Caco-2 (cell line): ENCODE measurements around the gene ARHGEF40. TPM values are rescaled to one million over a fixed set of nuclear protein-coding genes. Genes with fewer than 3 reads are reported as not detected.

ENCODE experiments used
- BruUV-seq: library from RNA; stranded (reverse); fragments of 400-500 nt; replicated peaks from 2 replicates; lab custom pipeline; 2021; lab: Mats Ljungman, UMichigan
- CTCF ChIA-PET: fragments of 300-600 bp; sonication (Branson Sonifier 250); formaldehyde crosslinking; loops from one replicate; lab custom pipeline; 2022; ENCODE audit warnings: antibody characterized with exemption; lab: Charles Lee
- POLR2A ChIA-PET: fragments of 300-600 bp; sonication (Branson Sonifier 250); formaldehyde crosslinking; loops from one replicate; lab custom pipeline; 2022; ENCODE audit warnings: antibody characterized with exemption; lab: Charles Lee
- DNase-seq, 2 experiments: peaks; one replicate each; pipeline versions ENCODE4 v3.0.0 to v3.0.0-alpha.2; 2020 to 2022
- H3K27me3 ChIP-seq: replicated peaks from 2 replicates; pipeline ENCODE4 v1.6.0; 2011; ENCODE audit warnings: low read length; ENCODE audit not compliant: control insufficient read depth, insufficient read depth
- H3K36me3 ChIP-seq: 2 replicates; pipeline ENCODE4 v1.5.1; 2011; ENCODE audit warnings: low read length; ENCODE audit not compliant: control insufficient read depth, insufficient read depth
- H3K4me1 ChIP-seq: fragments of 250-450 bp; sonication (Bioruptor Pico); 2 replicates; pipeline ENCODE4 v1.5.1; 2020; ENCODE audit warnings: mild to moderate bottlenecking
- H3K4me3 ChIP-seq: 2 replicates; pipeline ENCODE4 v1.5.1; 2011; ENCODE audit warnings: low read depth, mild to moderate bottlenecking, control low read depth, low read length
- H3K9me3 ChIP-seq: fragments of 250-450 bp; sonication (Bioruptor Pico); 2 replicates; pipeline ENCODE4 v1.5.1; 2020; ENCODE audit warnings: mild to moderate bottlenecking, moderate library complexity
- H3K27ac Mint-ChIP-seq: one replicate; pipeline ENCODE4 v1.8.0; 2022; ENCODE audit warnings: mixed read lengths; ENCODE audit not compliant: unreplicated experiment
- H3K27me3 Mint-ChIP-seq: one replicate; pipeline ENCODE4 v1.8.0; 2022; ENCODE audit warnings: mixed read lengths; ENCODE audit not compliant: insufficient read depth, unreplicated experiment
- H3K36me3 Mint-ChIP-seq: one replicate; pipeline ENCODE4 v1.8.0; 2022; ENCODE audit warnings: mild to moderate bottlenecking, mixed read lengths; ENCODE audit not compliant: insufficient read depth, unreplicated experiment
- H3K4me1 Mint-ChIP-seq: one replicate; pipeline ENCODE4 v1.8.0; 2022; ENCODE audit warnings: low read depth, mixed read lengths; ENCODE audit not compliant: unreplicated experiment
- H3K4me3 Mint-ChIP-seq: one replicate; pipeline ENCODE4 v1.8.0; 2022; ENCODE audit warnings: mild to moderate bottlenecking, moderate library complexity, mixed read lengths; ENCODE audit not compliant: unreplicated experiment
- H3K9me3 Mint-ChIP-seq: one replicate; pipeline ENCODE4 v1.8.0; 2022; ENCODE audit warnings: mixed read lengths; ENCODE audit not compliant: unreplicated experiment
- intact Hi-C: fragments of 100-400 bp; cut with micrococcal nuclease; formaldehyde crosslinking; loops from one replicate; pipeline ENCODE4 v1.10.0; 2022; ENCODE audit not compliant: unreplicated experiment
- total RNA-seq: library from RNA; stranded (reverse); gene quantifications from 2 replicates; pipeline ENCODE4 v1.2.3, GENCODE V29; 2022
- TF ChIP-seq, protein P1 (sequence below), 2 experiments: fragments of 200-600 bp in 1 of 2; IDR thresholded peaks; 1 replicate in 1 of 2; 2 replicates in 1 of 2; pipeline versions ENCODE4 v1.5.1 to v1.8.0; 2011 to 2022; ENCODE audit warnings: antibody characterized with exemption in 1 of 2, control low read depth in 1 of 2, inconsistent platforms in 1 of 2, low read depth in 1 of 2, low read length in 1 of 2, mild to moderate bottlenecking in 1 of 2, moderate library complexity in 1 of 2; ENCODE audit not compliant: insufficient read depth in 1 of 2, severe bottlenecking in 1 of 2, unreplicated experiment in 1 of 2

The ARHGEF40 gene
- total RNA-seq, 1 experiment from 2014 or later: 7.1 TPM

DNA sequence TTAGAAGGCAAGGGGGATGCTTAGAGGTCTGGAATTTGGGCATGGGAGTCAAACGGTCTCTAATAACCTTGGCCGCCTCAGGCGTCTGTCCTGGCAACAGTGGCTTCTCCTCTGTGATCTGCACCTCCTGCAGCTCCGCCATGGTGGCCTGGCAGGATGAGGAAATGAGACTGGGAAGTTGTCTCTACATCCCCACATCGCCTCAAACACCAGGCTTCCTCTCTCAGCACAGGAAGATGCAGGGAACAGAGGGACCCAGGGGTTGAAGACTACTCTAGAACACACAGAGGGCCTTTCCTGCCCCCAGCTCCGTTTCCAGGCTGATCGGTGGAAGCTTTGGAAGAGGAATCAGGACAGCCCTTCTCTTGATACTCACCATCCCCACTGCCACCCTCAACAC lies 46.9 kb upstream of the ARHGEF40 start:
- no peak overlapping the region for H3K4me3 ChIP-seq
- no peak for DNase-seq
- Mint-ChIP-seq H3K4me3 (peak overlapping the region; percentile 28), H3K27me3 (no peaks in the 10 kb centered on the region), H3K9me3 (no peaks in the 10 kb centered on the region), H3K36me3 (no peaks in the 10 kb centered on the region), H3K27ac (no peak overlapping the region), H3K4me1 (peaks cover 18% of the 10 kb centered on the region)
- no peaks in the 10 kb centered on the region for H3K27me3 ChIP-seq
- no peaks in the 10 kb centered on the region for H3K36me3 ChIP-seq
- peaks cover 15% of the 10 kb centered on the region for H3K4me1 ChIP-seq
- CTCF ChIA-PET: interaction anchor here (2.0 kb wide), 1 partner anchor 8 kb away, joined by 13 read pairs; no protein-coding TSS in a partner anchor
- H3K9me3 ChIP-seq: no peaks in the 10 kb centered on the region
- BruUV-seq: no TSS peak
- POLR2A ChIA-PET: no interaction called here
- TF ChIP-seq, protein P1, sequence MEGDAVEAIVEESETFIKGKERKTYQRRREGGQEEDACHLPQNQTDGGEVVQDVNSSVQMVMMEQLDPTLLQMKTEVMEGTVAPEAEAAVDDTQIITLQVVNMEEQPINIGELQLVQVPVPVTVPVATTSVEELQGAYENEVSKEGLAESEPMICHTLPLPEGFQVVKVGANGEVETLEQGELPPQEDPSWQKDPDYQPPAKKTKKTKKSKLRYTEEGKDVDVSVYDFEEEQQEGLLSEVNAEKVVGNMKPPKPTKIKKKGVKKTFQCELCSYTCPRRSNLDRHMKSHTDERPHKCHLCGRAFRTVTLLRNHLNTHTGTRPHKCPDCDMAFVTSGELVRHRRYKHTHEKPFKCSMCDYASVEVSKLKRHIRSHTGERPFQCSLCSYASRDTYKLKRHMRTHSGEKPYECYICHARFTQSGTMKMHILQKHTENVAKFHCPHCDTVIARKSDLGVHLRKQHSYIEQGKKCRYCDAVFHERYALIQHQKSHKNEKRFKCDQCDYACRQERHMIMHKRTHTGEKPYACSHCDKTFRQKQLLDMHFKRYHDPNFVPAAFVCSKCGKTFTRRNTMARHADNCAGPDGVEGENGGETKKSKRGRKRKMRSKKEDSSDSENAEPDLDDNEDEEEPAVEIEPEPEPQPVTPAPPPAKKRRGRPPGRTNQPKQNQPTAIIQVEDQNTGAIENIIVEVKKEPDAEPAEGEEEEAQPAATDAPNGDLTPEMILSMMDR (IDR thresholded peaks at IDR 0.05; ENCODE audit: insufficient read depth in 1 of 2, low read depth in 1 of 2, low read length in 1 of 2, severe bottlenecking in 1 of 2, unreplicated experiment in 1 of 2): no peak
- intact Hi-C loops: no loop called here

DNA sequence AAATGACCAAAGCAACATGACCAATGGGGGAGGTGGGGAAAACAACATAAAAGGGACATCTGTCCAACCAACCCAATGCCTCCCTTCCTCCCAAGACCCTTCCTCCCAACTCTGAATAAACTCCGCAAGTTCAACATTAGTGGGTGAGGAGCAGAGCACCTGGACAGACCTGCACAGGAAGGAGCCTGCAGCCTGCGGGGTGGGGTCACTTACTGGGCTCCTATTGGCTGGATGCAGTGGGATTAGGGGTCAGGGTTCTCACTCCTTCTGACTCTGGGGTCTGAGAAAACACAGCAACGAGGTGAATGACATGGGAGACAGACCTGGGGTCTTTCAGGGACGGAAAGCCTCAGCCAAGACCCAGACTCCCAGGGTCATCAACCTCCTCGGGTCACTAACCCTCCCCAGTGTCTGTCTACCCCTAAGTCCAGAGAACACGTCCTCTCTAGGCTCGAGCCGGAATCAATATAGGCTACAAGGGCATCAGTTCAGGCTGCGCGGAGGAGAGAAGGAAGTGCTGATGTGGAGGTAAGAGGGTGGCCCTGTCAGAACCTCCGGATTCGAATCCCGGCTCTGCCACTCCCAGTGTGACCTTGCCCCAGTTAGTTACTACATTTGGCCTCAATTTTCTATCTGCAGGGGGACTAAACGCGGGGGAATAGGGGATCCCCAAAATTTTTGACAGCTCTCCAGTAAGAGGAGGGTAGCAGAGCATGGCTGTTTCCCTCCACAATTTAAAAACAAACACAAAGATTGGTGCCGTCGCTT lies 46.1 kb upstream of the ARHGEF40 start:
- Mint-ChIP-seq H3K4me1 (peaks cover 18% of the 10 kb centered on the region), H3K36me3 (no peaks in the 10 kb centered on the region), H3K4me3 (peak overlapping the region; percentile 72), H3K9me3 (no peaks in the 10 kb centered on the region), H3K27me3 (no peaks in the 10 kb centered on the region), H3K27ac (peak overlapping the region; percentile 73)
- intact Hi-C loops: loop anchor here (1.0 kb wide), 1 partner anchor 14 kb away; no protein-coding TSS in a partner anchor
- ChIA-PET CTCF (interaction anchor here (0.8 to 2.0 kb wide), 2 partner anchors 9 to 52 kb away, joined by 5 to 13 read pairs; no protein-coding TSS in a partner anchor), POLR2A (no interaction called here)
- no peaks in the 10 kb centered on the region for H3K27me3 ChIP-seq
- TF ChIP-seq, protein P1 (IDR thresholded peaks at IDR 0.05; ENCODE audit: insufficient read depth in 1 of 2, low read depth in 1 of 2, low read length in 1 of 2, severe bottlenecking in 1 of 2, unreplicated experiment in 1 of 2): no peak
- peak overlapping the region; percentile 73 for H3K4me3 ChIP-seq
- BruUV-seq: no TSS peak
- H3K4me1 ChIP-seq: peaks cover 15% of the 10 kb centered on the region
- peak in 1 of 2 experiments; percentile 10 for DNase-seq
- H3K36me3 ChIP-seq: no peaks in the 10 kb centered on the region
- no peaks in the 10 kb centered on the region for H3K9me3 ChIP-seq

DNA sequence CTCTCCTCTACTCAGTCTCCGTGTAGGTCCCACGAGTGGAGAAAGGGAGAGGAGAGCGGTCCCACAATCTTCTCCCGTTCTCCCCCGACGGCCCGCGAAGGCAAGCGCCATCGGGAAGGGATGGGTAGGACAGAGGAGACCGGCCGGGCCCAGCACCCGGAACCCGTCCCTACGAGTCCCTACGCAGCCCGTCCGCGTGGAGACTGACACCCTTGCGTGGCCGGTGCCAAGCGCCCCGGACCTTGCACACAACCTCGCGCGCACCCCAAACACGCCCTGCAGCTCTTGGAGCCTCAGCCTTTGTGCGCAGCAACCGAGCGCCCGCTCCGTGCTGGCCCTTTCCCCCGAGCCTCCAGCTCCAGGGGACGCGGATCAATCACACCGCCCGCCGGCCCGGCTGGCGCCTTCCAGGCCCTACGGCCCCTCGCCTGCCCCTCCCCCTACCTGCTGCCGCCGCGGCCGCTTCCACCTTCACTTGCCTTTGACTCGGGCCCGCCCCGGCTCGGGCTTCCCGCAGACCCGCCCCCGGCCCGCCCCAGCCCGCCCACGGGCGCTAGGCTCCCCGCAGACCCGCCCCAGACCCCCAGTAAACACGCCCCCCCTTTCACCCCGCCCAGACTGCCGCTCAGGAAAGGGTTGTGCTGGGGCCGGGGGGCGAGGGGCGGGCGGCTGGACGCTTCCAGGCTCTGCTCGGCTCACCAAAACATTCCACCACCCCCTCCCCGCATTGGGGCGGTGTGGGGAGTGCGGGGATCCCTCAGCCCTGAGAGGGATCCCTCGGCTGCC lies 45.3 kb upstream of the ARHGEF40 start, which contains the start of gene NDRG2:
NDRG2 (minus strand) TSS at position 477 of the 786 bp plus-strand sequence. CDS start 1,746 bp downstream, outside the sequence.
- Histone ChIP-seq H3K36me3 (no peaks in the 10 kb centered on the region), H3K27me3 (no peaks in the 10 kb centered on the region), H3K9me3 (no peaks in the 10 kb centered on the region), H3K4me3 (peak within 1 kb of the TSS; percentile 73), H3K4me1 (peaks cover 15% of the 10 kb centered on the region)
- Mint-ChIP-seq H3K4me1 (peaks cover 18% of the 10 kb centered on the region), H3K27ac (peak within 1 kb of the TSS; percentile 73), H3K27me3 (no peaks in the 10 kb centered on the region), H3K9me3 (no peaks in the 10 kb centered on the region), H3K36me3 (no peaks in the 10 kb centered on the region), H3K4me3 (peak within 1 kb of the TSS; percentile 72)
- TF ChIP-seq, protein P1 (IDR thresholded peaks at IDR 0.05; ENCODE audit: insufficient read depth in 1 of 2, low read depth in 1 of 2, low read length in 1 of 2, severe bottlenecking in 1 of 2, unreplicated experiment in 1 of 2): no peak
- CTCF ChIA-PET: interaction anchor here (0.8 to 2.0 kb wide), 2 partner anchors 10 to 53 kb away, joined by 5 to 13 read pairs; no protein-coding TSS in a partner anchor
- TSS peak; percentile 64 for BruUV-seq
- intact Hi-C loops: loop anchor here (1.0 kb wide), 1 partner anchor 14 kb away; no protein-coding TSS in a partner anchor
- POLR2A ChIA-PET: interaction anchor here (0.6 kb wide), 1 partner anchor 26 kb away, joined by 6 read pairs; the partner anchor contains the start of gene SLC39A2
- peak; percentile 84 to 86 for DNase-seq
